ENCODE results near the gene MIB1.

- TF ChIP-seq CTCF (IDR thresholded peaks at IDR 0.05), result no peak
- no peak for TF ChIP-seq POLR2A (IDR thresholded peaks at IDR 0.05)
Measured at GRCh38 chr18:21903709-21904108, 163.1 kb downstream of the MIB1 start.
